ENCODE measurements around the gene NBPF26.
"Not testable (repeated sequence)": the region's sequence is repeated elsewhere in the genome, so short reads cannot be mapped to it uniquely, and the experiment has no call there.

GRCh38 chr1:120728811-120729210, 5.1 kb downstream of the NBPF26 start:
- TF ChIP-seq CTCF (IDR thresholded peaks at IDR 0.05; ENCODE audit: control extremely low read depth in 1 of 3, insufficient read depth in 1 of 3, low read depth in 1 of 3, low read length in 3 of 3); FOSL1 (IDR thresholded peaks at IDR 0.05; ENCODE audit: insufficient read depth, low read depth, low read length): not testable (repeated sequence)
